GM12801 (cell line): Measurements from ENCODE around the gene ORAI1.

Source experiments
- TF ChIP-seq, protein P1 (sequence below): IDR thresholded peaks from one replicate; pipeline ENCODE4 v1.5.1; 2011; ENCODE audit warnings: control low read depth; ENCODE audit not compliant: insufficient read length; ENCODE audit errors: extremely low read depth

Gene ORAI1

GRCh38 chr12:121678716-121679300, 52.5 kb downstream of the ORAI1 start:
- TF ChIP-seq, protein P1, sequence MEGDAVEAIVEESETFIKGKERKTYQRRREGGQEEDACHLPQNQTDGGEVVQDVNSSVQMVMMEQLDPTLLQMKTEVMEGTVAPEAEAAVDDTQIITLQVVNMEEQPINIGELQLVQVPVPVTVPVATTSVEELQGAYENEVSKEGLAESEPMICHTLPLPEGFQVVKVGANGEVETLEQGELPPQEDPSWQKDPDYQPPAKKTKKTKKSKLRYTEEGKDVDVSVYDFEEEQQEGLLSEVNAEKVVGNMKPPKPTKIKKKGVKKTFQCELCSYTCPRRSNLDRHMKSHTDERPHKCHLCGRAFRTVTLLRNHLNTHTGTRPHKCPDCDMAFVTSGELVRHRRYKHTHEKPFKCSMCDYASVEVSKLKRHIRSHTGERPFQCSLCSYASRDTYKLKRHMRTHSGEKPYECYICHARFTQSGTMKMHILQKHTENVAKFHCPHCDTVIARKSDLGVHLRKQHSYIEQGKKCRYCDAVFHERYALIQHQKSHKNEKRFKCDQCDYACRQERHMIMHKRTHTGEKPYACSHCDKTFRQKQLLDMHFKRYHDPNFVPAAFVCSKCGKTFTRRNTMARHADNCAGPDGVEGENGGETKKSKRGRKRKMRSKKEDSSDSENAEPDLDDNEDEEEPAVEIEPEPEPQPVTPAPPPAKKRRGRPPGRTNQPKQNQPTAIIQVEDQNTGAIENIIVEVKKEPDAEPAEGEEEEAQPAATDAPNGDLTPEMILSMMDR, result no peak

DNA sequence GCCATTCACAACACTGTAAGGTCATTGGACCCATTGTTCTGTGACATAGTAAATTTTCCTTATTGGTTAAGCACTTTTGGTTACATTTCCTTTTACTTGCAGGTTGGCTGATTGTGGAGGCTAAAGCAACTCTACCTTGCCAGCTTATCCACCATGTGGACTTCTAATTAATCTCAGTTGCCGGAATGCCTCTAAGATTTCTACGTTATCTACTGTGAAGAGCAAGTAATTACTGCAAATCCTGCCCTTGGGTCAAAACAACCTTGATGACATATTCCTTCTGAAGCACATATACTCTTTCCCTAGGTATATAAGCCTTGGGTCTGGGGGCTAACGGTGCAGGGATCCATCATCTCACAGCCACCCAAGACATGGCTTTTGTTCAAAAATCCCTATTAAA, 62.6 kb downstream of the ORAI1 start:
- TF ChIP-seq, protein P1, result no peak

DNA sequence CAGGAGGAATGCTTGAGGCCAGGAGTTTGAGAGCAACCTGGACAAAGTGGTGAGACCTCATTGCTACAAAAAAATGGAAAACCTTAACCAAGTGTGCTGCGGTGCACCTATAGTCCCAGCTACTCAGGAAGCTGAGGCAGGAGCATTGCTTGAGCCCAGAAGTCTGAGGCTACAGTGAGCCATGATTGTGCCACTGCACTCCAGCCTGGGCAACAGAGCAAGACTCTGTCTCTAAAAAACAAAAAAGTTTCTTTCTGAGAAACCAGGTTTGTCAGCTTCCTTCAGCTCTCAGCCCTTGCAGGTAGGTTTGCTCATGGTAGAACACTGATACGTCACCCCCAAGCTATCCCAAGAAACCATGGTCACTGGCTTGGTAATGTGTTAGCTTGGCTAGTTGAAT, 63.1 kb downstream of the ORAI1 start:
- TF ChIP-seq, protein P1, result no peak
